Urothelium cell line (cell line): ENCODE measurements around the gene SYT13.

Experiments used
- DNase-seq: peaks from one replicate; pipeline ENCODE4 v3.0.0; 2011; ENCODE audit warnings: low spot score, mixed read lengths
- FAIRE-seq: peaks from 2 replicates; lab custom pipeline; 2011; peaks lifted over from hg19 to GRCh38; lab: Jason Lieb, UNC

Gene SYT13

GRCh38 chr11:45225277-45225676 is 60.9 kb downstream of the SYT13 start:
- DNase-seq (no peak), FAIRE-seq (no peak)

GRCh38 chr11:45224766-45225165 is 61.4 kb downstream of the SYT13 start:
- FAIRE-seq (no peak), DNase-seq (no peak)

GRCh38 chr11:45223496-45223895 is 62.6 kb downstream of the SYT13 start:
- FAIRE-seq (no peak), DNase-seq (no peak)

GRCh38 chr11:45219411-45219810 is 66.7 kb downstream of the SYT13 start:
- DNase-seq (no peak), FAIRE-seq (no peak)

DNA sequence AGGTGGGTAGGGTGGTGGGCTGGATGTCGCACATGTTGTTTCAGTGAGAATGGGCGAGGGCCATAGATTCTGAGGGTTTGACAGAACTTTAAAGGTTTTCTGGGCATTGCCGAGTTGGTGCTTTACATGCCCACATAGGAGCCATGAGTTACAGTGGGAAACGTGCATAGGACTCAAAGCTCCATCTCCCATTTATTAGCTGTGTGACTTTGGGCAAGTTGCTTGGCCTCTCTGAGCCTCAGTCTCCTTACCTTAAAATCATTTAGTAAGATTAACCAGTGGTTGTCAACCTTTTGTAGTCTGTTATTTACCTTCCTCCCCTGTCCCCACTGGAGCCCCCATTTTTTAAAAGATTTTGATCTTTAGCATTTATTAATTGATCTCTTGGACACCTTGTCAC is 67.4 kb downstream of the SYT13 start:
- FAIRE-seq (no peak), DNase-seq (no peak)

DNA sequence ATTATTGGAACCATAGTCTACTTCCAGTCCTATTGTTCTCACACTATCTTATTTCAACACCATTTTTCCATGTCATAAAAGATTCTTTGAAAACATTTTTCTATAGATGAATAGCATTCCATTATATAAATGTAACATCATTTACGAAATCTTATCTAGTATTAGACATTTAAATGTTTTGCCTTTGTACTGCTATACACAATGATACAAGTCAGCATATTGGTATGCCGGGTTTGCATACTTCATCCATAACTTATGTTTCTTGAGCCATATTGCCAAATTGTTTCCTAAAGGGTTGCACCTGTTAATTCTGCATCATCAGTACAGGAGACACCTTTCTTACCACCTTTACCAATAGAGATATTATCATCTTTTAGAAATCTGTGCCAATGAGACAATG is 68.2 kb downstream of the SYT13 start:
- DNase-seq: no peak
- no peak for FAIRE-seq

DNA sequence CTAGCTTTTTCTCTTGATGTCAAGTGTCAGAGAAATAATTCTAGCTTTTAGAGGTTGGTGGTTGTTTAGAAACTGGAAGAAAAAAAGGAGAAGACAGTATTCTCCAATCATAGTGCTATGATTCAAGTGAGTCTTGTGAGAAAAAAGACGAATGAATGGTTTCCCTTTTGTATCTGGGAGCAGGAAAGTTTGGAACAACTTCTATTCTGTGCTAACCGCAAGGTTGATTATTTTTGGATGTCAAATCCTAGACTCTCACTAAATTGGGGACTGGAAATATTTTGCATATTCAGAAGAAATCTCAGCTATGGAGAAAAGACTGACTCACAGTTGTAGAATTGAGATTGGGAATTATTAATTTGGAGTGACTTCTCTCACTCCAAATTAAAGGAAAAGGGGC is 69.2 kb downstream of the SYT13 start:
- DNase-seq: no peak
- no peak for FAIRE-seq

GRCh38 chr11:45216031-45216430 is 70.1 kb downstream of the SYT13 start:
- FAIRE-seq: no peak
- DNase-seq: no peak

- FAIRE-seq: no peak
- DNase-seq: no peak
Measured at GRCh38 chr11:45215098-45215865, 70.9 kb downstream of the SYT13 start.

DNA sequence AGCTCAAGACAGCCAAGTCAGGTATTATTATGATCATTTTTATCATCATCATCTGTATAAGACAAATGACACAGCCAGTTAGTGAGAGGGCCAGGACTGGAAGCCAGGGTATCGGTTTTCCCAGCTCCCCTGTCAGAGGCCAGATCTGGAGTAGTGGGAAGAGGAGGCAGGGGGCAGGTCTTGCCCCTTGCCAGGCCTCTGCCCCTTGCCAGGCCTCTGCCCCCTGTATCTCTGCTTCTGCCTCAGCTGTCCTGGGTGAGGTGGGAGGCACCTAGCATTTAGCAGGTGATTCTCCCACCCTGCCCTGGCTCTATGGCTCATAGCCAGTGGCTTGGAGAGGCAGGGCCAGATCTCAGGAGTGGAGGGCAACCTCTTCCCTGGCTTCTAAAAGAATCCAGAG is 72.4 kb downstream of the SYT13 start:
- DNase-seq (no peak), FAIRE-seq (no peak)

DNA sequence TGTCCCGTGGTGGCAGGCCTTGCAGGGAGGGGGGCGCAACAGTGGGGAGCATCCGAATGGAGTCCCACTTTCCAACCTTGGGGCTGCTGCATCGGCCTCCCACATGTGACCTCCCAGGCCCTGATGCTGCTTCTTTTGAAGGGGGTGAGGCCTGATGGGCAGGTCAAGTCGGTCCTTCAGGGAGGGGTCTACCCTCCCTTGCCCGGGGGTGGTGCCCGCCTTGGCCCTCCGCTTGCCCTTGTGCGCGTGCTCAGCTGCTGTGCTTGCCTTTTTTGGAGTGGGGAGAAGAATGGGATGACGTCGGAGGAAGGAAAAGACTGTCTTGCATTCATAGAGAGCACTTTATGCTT is 72.8 kb downstream of the SYT13 start:
- DNase-seq: no peak
- no peak for FAIRE-seq

GRCh38 chr11:45212566-45213315 is 73.4 kb downstream of the SYT13 start:
- no peak for FAIRE-seq
- no peak for DNase-seq

DNA sequence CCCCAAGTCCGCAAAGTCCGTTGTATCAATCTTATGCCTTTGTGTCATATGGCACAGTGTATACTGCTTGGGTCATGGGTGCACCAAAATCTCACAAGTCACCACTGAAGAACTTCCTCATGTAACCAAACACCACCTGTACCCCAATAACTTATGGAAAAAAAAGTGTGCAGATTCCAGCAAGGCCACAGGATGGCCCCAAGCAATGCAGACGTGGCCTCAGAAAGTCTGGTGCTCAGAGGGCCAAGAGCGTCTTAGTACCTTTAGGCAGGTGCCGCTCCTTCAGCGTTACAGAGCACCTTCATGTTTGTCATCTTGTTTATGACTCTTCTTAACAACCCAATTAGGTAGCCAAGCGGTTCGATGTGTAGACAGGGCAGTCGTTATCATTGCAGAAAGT is 74.4 kb downstream of the SYT13 start:
- no peak for DNase-seq
- no peak for FAIRE-seq

DNA sequence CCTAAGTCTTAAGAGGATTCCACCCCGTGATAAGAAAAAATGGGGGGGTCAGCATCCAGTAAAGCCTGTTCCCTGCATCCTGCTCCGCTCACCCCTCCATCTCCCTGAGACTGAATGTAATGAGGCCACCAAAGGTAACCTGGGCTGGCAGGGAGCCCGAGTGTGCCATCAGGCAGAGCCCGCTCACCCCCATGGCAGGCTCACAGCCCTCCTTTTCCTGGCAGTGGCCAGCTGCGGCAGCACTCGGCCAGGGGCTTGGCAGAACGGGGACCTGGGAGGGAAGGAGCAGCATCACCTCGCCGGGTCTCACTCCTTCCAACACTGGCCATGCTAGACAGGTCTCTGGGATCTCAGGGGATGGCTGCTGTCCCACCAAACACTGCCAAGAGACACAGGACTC is 75.3 kb downstream of the SYT13 start:
- no peak for DNase-seq
- no peak for FAIRE-seq

- no peak for FAIRE-seq
Measured at GRCh38 chr11:45209891-45210699, 76.0 kb downstream of the SYT13 start.

GRCh38 chr11:45209000-45209879 is 76.9 kb downstream of the SYT13 start:
- DNase-seq (no peak), FAIRE-seq (no peak)

More at GRCh38 chr11:45209891-45210699, 76.0 kb downstream of the SYT13 start:
- no peak for DNase-seq

DNA sequence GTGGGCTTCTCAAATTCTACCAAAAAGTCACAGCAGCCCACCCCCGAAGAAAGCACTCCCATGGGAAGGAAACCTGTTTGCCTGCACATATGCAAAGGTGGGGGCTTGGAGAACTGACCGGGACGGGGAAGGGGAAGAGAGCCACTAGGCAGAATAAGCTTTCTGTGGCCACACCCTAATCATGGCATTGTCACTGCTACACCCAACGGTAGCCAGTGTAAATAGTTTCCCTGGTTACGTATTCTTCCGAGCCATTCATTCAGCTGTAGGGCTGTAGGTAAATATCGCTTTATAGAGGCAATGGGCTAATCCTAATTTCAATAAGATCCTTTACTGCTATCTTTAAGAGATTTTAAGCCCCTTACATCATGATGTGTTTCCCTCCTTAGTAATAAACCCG is 78.0 kb downstream of the SYT13 start:
- no peak for FAIRE-seq
- no peak for DNase-seq

- FAIRE-seq (no peak), DNase-seq (no peak)
Measured at GRCh38 chr11:45205978-45206377, 80.2 kb downstream of the SYT13 start.

- FAIRE-seq (no peak), DNase-seq (no peak)
Measured at GRCh38 chr11:45204761-45205160, 81.4 kb downstream of the SYT13 start.

DNA sequence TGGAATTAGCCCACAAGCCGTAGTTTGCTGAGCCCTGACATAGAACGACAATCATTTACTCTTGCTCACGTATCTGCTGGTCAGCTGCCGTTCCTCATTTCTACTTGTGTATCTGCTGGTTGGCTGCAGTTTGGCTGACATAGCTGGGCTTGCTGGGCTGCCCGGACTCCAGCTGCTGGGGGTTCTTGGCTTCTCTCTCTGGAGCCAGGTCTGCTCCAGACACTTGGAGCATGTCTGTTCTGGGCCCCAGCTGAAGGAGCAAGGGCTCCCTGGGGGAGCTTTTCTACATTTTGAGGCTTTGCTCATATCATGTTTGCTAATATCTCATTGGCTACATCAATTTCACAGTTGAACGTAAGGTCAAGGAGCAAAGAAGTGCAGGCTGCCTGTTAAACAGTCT is 92.4 kb downstream of the SYT13 start:
- FAIRE-seq: no peak
- DNase-seq: no peak
